Measurements from ENCODE around the gene LHFPL3. TPM values are rescaled to one million over a fixed set of nuclear protein-coding genes. Genes with fewer than 3 reads are reported as not detected.
"Not testable (repeated sequence)": the region's sequence is repeated elsewhere in the genome, so short reads cannot be mapped to it uniquely, and the experiment has no call there.

LHFPL3 gene
- polyA plus RNA-seq, 1 donor from 2014 or later = 5.6 TPM

GRCh38 chr7:104923010-104923421, 594.6 kb downstream of the LHFPL3 start:
- Histone ChIP-seq H3K27ac (ENCODE audit: low read length) (no peak overlapping the region), H2AFZ (ENCODE audit: low read depth, low read length) (no peak overlapping the region), H3K9me2 (ENCODE audit: insufficient read depth, low read length) (no peaks in the 10 kb centered on the region), H3K9me3 (ENCODE audit: low read length) (no peaks in the 10 kb centered on the region), H3K36me3 (ENCODE audit: insufficient read depth, low read length) (no peaks in the 10 kb centered on the region), H3K27me3 (ENCODE audit: insufficient read depth, low read depth, low read length) (no peaks in the 10 kb centered on the region), H3K4me3 (ENCODE audit: low read length) (no peak overlapping the region), H3F3A (ENCODE audit: insufficient read depth, low read length, poor library complexity, severe bottlenecking) (no peaks in the 10 kb centered on the region), H3K79me2 (replicated peaks; ENCODE audit: insufficient read depth, low read length) (no peaks in the 10 kb centered on the region), H3K9ac (ENCODE audit: low read length) (no peak overlapping the region), H4K20me1 (ENCODE audit: insufficient read depth) (no peaks in the 10 kb centered on the region), H3K4me2 (ENCODE audit: low read length) (no peak overlapping the region)
- TF ChIP-seq EP300 (conservative IDR thresholded peaks at IDR 0.05; ENCODE audit: poor library complexity, severe bottlenecking) = no peak
- TF ChIP-seq SMC3 (conservative IDR thresholded peaks at IDR 0.05; ENCODE audit: poor library complexity) = peak; percentile 66
- no peak for TF ChIP-seq POLR2AphosphoS5 (IDR thresholded peaks at IDR 0.05)
- TF ChIP-seq CTCF (IDR thresholded peaks at IDR 0.05; ENCODE audit: poor library complexity, severe bottlenecking) = peak; percentile 67
- peak; percentile 69 for TF ChIP-seq RAD21 (conservative IDR thresholded peaks at IDR 0.05)

- H3K27me3 ChIP-seq (ENCODE audit: insufficient read depth, low read depth, low read length); H3K9me3 ChIP-seq (ENCODE audit: low read length); H3K4me3 ChIP-seq (ENCODE audit: low read length); H3F3A ChIP-seq (ENCODE audit: insufficient read depth, low read length, poor library complexity, severe bottlenecking); H3K27ac ChIP-seq (ENCODE audit: low read length); H3K9ac ChIP-seq (ENCODE audit: low read length); H3K9me2 ChIP-seq (ENCODE audit: insufficient read depth, low read length); H4K20me1 ChIP-seq (ENCODE audit: insufficient read depth); H2AFZ ChIP-seq (ENCODE audit: low read depth, low read length); H3K4me2 ChIP-seq (ENCODE audit: low read length); H3K36me3 ChIP-seq (ENCODE audit: insufficient read depth, low read length); H3K79me2 ChIP-seq (replicated peaks; ENCODE audit: insufficient read depth, low read length): not testable (repeated sequence)
Measured at GRCh38 chr7:104926189-104926588, 597.8 kb downstream of the LHFPL3 start.

GRCh38 chr7:104926601-104927041, 598.2 kb downstream of the LHFPL3 start:
- no peaks in the 10 kb centered on the region for H4K20me1 ChIP-seq (ENCODE audit: insufficient read depth)
- no peaks in the 10 kb centered on the region for H3K9me3 ChIP-seq (ENCODE audit: low read length)
- H3K27me3 ChIP-seq (ENCODE audit: insufficient read depth, low read depth, low read length) = no peaks in the 10 kb centered on the region
- no peak overlapping the region for H2AFZ ChIP-seq (ENCODE audit: low read depth, low read length)
- H3K79me2 ChIP-seq (replicated peaks; ENCODE audit: insufficient read depth, low read length) = no peaks in the 10 kb centered on the region
- no peak for TF ChIP-seq POLR2AphosphoS5 (IDR thresholded peaks at IDR 0.05)
- TF ChIP-seq REST (IDR thresholded peaks at IDR 0.05; ENCODE audit: borderline replicate concordance) = no peak
- no peak for TF ChIP-seq MXI1 (conservative IDR thresholded peaks at IDR 0.05; ENCODE audit: poor library complexity, severe bottlenecking)
- TF ChIP-seq CTCF (IDR thresholded peaks at IDR 0.05; ENCODE audit: poor library complexity, severe bottlenecking) = no peak
- TF ChIP-seq EP300 (conservative IDR thresholded peaks at IDR 0.05; ENCODE audit: poor library complexity, severe bottlenecking) = no peak
- no peak for TF ChIP-seq SMC3 (conservative IDR thresholded peaks at IDR 0.05; ENCODE audit: poor library complexity)
- TF ChIP-seq EZH2 (IDR thresholded peaks at IDR 0.05; ENCODE audit: borderline replicate concordance, insufficient read depth, low read length, poor library complexity, severe bottlenecking) = no peak
- no peak for TF ChIP-seq TAF1 (IDR thresholded peaks at IDR 0.05; ENCODE audit: low read depth)
- TF ChIP-seq RAD21 (conservative IDR thresholded peaks at IDR 0.05) = no peak
- no peak overlapping the region for H3K4me2 ChIP-seq (ENCODE audit: low read length)
- no peaks in the 10 kb centered on the region for H3F3A ChIP-seq (ENCODE audit: insufficient read depth, low read length, poor library complexity, severe bottlenecking)
- H3K9me2 ChIP-seq (ENCODE audit: insufficient read depth, low read length) = no peaks in the 10 kb centered on the region
- H3K36me3 ChIP-seq (ENCODE audit: insufficient read depth, low read length) = no peaks in the 10 kb centered on the region
- H3K27ac ChIP-seq (ENCODE audit: low read length) = no peak overlapping the region
- no peak overlapping the region for H3K9ac ChIP-seq (ENCODE audit: low read length)
- no peak overlapping the region for H3K4me3 ChIP-seq (ENCODE audit: low read length)
